ENCODE results near the gene MRPL4. TPM values are rescaled to one million over a fixed set of nuclear protein-coding genes. Genes with fewer than 3 reads are reported as not detected.

Gene MRPL4
- total and polyA plus RNA-seq, 4 donors, result 22.7 to 38.2 (median 26.4) TPM

DNA sequence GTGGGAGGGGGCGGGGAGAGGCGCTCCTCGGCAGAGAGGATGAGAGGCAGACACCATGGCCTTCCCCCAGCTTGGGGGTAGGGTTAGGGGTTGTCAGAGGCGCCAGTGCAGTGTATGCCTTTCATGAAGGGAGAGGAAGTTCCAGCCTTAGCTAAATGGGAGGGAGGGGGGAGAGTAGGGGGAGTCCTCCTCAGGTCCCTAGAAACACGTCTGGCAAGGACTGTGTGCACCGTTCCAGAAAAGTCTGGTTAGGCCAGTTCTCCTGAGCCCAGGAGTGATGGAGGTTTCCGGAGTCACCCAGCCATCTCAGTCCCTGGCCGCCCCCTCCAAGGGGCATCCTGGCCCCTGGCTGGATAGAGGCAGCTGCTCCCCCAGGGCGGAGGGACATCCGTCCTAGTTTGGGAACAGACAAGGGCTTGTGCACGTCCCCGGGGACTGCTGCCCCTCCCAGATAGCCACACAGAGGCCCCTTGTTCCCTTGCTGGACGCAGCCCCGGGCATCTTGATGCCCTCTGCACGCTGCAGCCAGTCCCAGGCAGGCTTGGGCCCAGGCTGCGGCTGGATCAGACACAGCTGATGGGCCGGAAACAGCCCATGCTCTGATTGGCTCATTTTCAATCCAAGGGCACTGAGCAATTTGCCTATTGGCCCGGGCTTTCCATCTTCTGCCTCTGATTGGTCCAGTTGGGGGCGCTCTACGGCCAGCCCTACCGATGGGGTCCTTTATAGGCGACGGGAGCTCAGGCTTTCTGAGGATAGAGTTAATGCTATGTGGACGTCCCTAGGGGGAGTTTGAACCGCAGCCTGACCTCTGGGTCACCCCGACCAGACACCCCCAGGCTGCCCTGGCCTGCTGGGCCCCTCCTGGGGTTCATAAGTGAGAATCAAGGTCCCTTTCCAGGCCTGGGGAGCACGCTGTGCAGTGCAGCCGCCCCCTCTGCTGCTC, 24.7 kb upstream of the MRPL4 start:
- Histone ChIP-seq H3K36me3 (ENCODE audit: control insufficient read depth in 1 of 2, insufficient read depth in 2 of 2, low read length in 1 of 2) (no peaks in the 10 kb centered on the region), H3K9me3 (ENCODE audit: control insufficient read depth, low read length) (no peaks in the 10 kb centered on the region), H3K27ac (ENCODE audit: low read depth in 1 of 2, low read length in 2 of 2) (no peak overlapping the region), H3K4me3 (ENCODE audit: low read length in 2 of 2) (no peak overlapping the region), H3K27me3 (ENCODE audit: control insufficient read depth in 1 of 2, insufficient read depth in 2 of 2, low read length in 1 of 2) (no peaks in the 10 kb centered on the region), H3K4me1 (ENCODE audit: control insufficient read depth in 1 of 2, insufficient read depth in 2 of 2, low read length in 2 of 2) (no peaks in the 10 kb centered on the region)
- no peak for DNase-seq
- WGBS, 2 donors, result 70 to 73% methylated on average over 26 to 28 of the region's 28 CpGs
- no peak for ATAC-seq (ENCODE audit: low FRiP score)
- intact Hi-C loops (cut with DNase I), result no loop called here

DNA sequence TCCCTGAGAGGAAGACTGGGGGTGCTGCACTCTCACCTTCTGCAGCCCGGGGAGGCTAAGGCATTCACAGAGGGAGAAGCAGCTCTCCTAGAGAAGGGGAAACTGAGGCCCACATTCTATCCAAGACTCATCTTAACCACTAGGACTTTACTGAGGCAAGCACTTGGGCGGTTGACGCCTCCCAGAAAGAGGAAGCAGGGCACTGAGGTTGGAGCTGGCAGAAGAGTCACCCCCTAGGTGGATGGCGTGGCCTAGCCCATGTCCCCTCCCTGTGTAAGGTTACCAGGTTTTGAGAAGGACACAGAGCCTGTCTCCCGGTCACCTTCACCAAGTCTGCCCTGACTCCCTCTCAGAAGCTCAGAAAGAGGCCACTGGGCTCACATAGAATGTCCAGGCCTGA, 23.6 kb upstream of the MRPL4 start:
- Histone ChIP-seq H3K27ac (ENCODE audit: low read depth in 1 of 2, low read length in 2 of 2) (no peak overlapping the region), H3K9me3 (ENCODE audit: control insufficient read depth, low read length) (no peaks in the 10 kb centered on the region), H3K27me3 (ENCODE audit: control insufficient read depth in 1 of 2, insufficient read depth in 2 of 2, low read length in 1 of 2) (no peaks in the 10 kb centered on the region), H3K4me1 (ENCODE audit: control insufficient read depth in 1 of 2, insufficient read depth in 2 of 2, low read length in 2 of 2) (no peaks in the 10 kb centered on the region), H3K4me3 (ENCODE audit: low read length in 2 of 2) (no peak overlapping the region), H3K36me3 (ENCODE audit: control insufficient read depth in 1 of 2, insufficient read depth in 2 of 2, low read length in 1 of 2) (no peaks in the 10 kb centered on the region)
- ATAC-seq (ENCODE audit: low FRiP score), result no peak
- WGBS, 2 donors, result 82 to 93% methylated on average over 5 of the region's 5 CpGs
- no peak for DNase-seq
- intact Hi-C loops (cut with DNase I), result no loop called here

DNA sequence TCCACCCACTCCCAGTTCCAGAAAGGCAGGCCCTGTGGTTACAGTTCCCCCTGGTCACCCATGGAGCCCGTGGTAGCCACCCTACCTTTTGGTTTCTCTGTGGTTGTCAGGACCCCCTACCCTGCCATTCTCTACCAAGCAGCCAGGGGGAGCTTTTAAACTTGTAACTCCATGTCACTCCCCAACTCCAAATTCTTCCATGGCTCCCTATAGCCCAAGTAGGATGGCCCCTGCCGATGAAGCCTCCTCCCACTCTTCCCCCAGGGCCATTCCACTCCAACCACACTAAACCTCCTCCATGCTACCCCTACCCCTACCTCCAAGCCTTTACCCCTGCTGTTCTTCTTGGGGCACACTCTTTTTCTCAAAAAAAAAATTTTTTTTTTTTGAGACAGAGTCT, 23.1 kb upstream of the MRPL4 start:
- Histone ChIP-seq H3K9me3 (ENCODE audit: control insufficient read depth, low read length) (no peaks in the 10 kb centered on the region), H3K27ac (ENCODE audit: low read depth in 1 of 2, low read length in 2 of 2) (no peak overlapping the region), H3K4me3 (ENCODE audit: low read length in 2 of 2) (no peak overlapping the region), H3K4me1 (ENCODE audit: control insufficient read depth in 1 of 2, insufficient read depth in 2 of 2, low read length in 2 of 2) (no peaks in the 10 kb centered on the region), H3K36me3 (ENCODE audit: control insufficient read depth in 1 of 2, insufficient read depth in 2 of 2, low read length in 1 of 2) (no peaks in the 10 kb centered on the region), H3K27me3 (ENCODE audit: control insufficient read depth in 1 of 2, insufficient read depth in 2 of 2, low read length in 1 of 2) (no peaks in the 10 kb centered on the region)
- 78 to 85% methylated on average over 2 of the region's 2 CpGs for WGBS, 2 donors
- ATAC-seq (ENCODE audit: low FRiP score), result no peak
- no peak for DNase-seq
- intact Hi-C loops (cut with DNase I), result no loop called here

DNA sequence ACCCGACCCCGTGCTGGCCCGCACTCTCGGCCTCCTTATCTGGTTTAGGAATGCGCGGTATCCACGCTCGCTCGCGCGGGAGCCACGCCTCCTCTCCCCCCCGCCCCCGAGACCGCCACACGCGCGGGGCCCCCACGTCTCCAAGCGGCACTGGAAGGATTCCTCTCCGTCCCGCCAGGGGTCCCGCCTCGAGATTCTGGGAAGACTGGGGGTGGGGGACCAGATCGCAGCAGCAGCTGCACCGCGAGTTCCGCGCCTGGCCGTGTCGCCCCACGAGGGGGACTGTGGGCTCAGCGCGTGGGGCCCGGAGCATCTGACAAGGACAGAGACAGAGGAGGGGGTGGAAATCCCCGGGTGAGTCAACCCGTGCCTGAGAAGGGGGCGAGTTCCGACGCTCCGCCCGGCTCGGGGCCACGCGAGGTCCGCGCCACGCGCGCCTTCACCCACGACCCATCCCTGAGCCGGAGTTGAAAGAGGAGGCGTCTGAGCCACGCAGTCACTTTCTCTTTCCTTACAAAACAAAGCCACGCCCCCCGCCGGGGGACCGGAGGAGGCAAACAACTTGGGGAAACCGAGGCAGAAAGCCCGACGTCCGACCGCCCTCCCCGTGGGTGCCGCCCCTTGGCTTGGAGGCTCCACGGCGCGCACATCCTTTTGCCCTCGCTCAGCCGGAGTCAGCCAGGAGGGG, 21.7 kb upstream of the MRPL4 start:
- intact Hi-C loops (cut with DNase I), result no loop called here
- Histone ChIP-seq H3K9me3 (ENCODE audit: control insufficient read depth, low read length) (no peaks in the 10 kb centered on the region), H3K36me3 (ENCODE audit: control insufficient read depth in 1 of 2, insufficient read depth in 2 of 2, low read length in 1 of 2) (no peaks in the 10 kb centered on the region), H3K4me3 (ENCODE audit: low read length in 2 of 2) (peak overlapping the region; percentile 44 to 77), H3K27ac (ENCODE audit: low read depth in 1 of 2, low read length in 2 of 2) (no peak overlapping the region), H3K27me3 (ENCODE audit: control insufficient read depth in 1 of 2, insufficient read depth in 2 of 2, low read length in 1 of 2) (no peaks in the 10 kb centered on the region), H3K4me1 (ENCODE audit: control insufficient read depth in 1 of 2, insufficient read depth in 2 of 2, low read length in 2 of 2) (no peaks in the 10 kb centered on the region)
- WGBS, 2 donors, result 0 to 1% methylated on average over 65 to 70 of the region's 70 CpGs
- DNase-seq, result peak; percentile 79 to 87
- peak; percentile 34 for ATAC-seq (ENCODE audit: low FRiP score)

DNA sequence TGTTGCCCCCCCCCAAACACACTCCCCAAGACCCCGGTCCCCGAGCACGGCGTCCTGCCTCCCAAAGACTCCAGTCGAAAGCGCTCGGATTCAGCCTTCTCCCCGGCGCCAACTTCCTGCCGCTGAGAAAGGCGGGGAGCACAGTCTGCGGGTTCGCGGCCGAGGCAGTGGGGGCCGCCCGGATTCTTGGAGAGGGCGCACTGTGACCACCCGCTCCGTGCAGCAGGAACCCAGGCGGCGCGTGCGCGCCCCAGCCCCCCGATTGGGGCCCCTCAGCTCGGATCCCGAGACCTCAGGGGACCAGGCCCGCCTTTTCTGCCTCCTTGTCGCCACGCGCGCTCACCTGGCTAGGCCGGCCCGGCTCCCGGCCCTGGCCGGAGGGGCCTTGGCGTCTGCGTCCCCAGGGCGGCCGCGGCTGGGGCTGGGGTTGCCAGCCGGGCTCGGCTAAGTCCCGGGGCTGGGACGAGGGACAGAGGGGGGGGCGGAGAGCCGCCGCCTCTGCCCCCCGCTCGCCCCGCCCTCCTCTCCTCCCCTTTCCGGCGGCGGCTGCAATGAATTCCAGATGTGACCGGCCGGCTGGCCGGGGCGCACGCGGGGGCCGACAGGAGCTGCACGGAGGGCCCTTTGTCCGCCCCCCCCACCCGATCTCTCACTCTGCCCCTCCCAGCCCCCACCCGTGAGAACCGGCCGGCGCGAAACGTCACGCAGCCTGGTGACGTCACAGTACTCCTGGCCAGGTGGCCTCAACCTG, 21.0 kb upstream of the MRPL4 start, which contains the start of gene S1PR2:
S1PR2 (minus strand) TSS at position 471 of the 751 bp plus-strand sequence. CDS start 6,426 bp downstream, outside the sequence.
- peak; percentile 85 to 93 for DNase-seq
- 0 to 1% methylated on average over 49 to 73 of the region's 73 CpGs for WGBS, 2 donors

DNA sequence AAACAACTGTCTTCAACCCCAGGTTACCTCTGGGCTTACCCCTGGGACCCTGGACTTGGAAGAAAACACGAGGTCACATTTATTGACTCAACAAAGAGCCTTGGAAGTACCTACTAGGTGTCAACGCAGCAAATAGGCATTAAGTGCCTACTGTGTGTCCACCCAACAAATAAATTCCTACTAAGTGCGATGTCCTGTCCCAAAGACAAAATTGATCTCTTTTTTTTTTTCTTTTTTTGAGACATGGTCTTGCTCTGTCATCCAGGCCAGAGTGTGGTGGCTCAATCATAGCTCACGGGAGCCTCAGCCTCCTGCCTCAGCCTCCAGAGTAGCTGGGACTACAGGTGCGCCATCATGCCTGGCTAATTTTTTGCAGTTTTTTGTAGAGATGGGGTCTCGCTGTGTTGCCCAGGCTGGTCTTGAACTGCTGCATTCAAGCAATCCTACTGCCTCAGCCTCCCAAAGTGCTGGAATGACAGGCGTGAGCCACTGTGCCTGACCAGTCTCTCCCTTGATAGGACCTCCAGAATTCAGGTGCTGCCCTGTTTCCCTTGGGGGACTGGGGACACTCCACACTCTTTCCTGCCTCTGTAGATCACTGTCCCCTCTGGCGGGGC, 20.3 kb upstream of the MRPL4 start:
- no peaks in the 10 kb centered on the region for H3K27me3 ChIP-seq (ENCODE audit: control insufficient read depth in 1 of 2, insufficient read depth in 2 of 2, low read length in 1 of 2)
- DNase-seq (no peak), ATAC-seq (ENCODE audit: low FRiP score) (no peak)
- H3K27ac ChIP-seq (ENCODE audit: low read depth in 1 of 2, low read length in 2 of 2), result no peak overlapping the region
- no peaks in the 10 kb centered on the region for H3K4me1 ChIP-seq (ENCODE audit: control insufficient read depth in 1 of 2, insufficient read depth in 2 of 2, low read length in 2 of 2)
- WGBS, 2 donors, result 79 to 83% methylated on average over 8 of the region's 8 CpGs
- H3K4me3 ChIP-seq (ENCODE audit: low read length in 2 of 2), result peak overlapping the region; percentile 44 to 77
- no peaks in the 10 kb centered on the region for H3K36me3 ChIP-seq (ENCODE audit: control insufficient read depth in 1 of 2, insufficient read depth in 2 of 2, low read length in 1 of 2)
- intact Hi-C loops (cut with DNase I), result no loop called here
- no peaks in the 10 kb centered on the region for H3K9me3 ChIP-seq (ENCODE audit: control insufficient read depth, low read length)

More for the DNA sequence above, 21.0 kb upstream of the MRPL4 start, which contains the start of gene S1PR2:
- no peaks in the 10 kb centered on the region for H3K27me3 ChIP-seq (ENCODE audit: control insufficient read depth in 1 of 2, insufficient read depth in 2 of 2, low read length in 1 of 2)
- no peaks in the 10 kb centered on the region for H3K4me1 ChIP-seq (ENCODE audit: control insufficient read depth in 1 of 2, insufficient read depth in 2 of 2, low read length in 2 of 2)
- peak; percentile 82 for ATAC-seq (ENCODE audit: low FRiP score)
- no peaks in the 10 kb centered on the region for H3K36me3 ChIP-seq (ENCODE audit: control insufficient read depth in 1 of 2, insufficient read depth in 2 of 2, low read length in 1 of 2)
- H3K4me3 ChIP-seq (ENCODE audit: low read length in 2 of 2), result peak within 1 kb of the TSS; percentile 44 to 77
- no peaks in the 10 kb centered on the region for H3K9me3 ChIP-seq (ENCODE audit: control insufficient read depth, low read length)
- no peak within 1 kb of the TSS for H3K27ac ChIP-seq (ENCODE audit: low read depth in 1 of 2, low read length in 2 of 2)
- intact Hi-C loops (cut with DNase I), result no loop called here

DNA sequence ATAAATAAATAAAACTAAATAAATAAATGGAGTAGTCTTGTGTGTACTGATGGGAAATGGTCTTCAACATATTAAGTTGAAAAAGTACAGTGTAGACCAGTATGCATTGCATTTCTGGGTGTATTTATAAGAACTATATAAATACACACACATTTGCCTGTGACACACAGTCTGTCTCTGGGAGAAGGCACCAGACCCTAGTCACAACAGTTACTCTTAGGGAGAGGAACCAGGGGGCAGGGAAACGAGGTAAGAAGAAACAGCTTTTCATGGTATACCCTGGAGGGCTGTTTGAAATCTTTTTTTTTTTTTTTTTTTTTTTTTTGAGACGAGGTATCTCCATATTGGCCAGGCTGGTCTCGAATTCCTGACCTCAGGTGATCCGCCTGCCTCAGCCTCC, 18.1 kb upstream of the MRPL4 start:
- H3K9me3 ChIP-seq (ENCODE audit: control insufficient read depth, low read length), result no peaks in the 10 kb centered on the region

DNA sequence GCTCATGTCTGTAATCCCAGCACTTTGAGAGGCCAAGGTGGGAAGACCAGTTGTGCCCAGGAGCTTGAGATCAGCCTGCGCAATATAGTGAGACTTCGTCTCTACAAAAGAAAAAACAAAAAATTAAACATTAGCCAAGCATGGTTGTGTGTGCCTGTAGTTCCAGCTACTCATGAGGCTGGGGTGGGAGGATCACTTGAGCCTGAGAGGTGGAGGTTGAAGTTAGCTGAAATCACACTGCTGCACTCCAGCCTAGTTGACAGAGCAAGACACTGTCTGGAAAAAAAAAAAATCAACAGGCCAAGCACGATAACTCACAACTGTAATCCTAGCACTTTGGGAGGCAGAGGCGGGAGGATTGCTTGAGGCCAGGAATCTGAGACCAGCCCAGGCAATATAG, 17.0 kb upstream of the MRPL4 start:
- intact Hi-C loops (cut with DNase I), result no loop called here
- H3K36me3 ChIP-seq (ENCODE audit: control insufficient read depth in 1 of 2, insufficient read depth in 2 of 2, low read length in 1 of 2), result no peaks in the 10 kb centered on the region
- no peaks in the 10 kb centered on the region for H3K4me1 ChIP-seq (ENCODE audit: control insufficient read depth in 1 of 2, insufficient read depth in 2 of 2, low read length in 2 of 2)
- WGBS, 2 donors, result 81 to 92% methylated on average over 4 of the region's 4 CpGs
- ATAC-seq (ENCODE audit: low FRiP score) (no peak), DNase-seq (no peak)
- no peak overlapping the region for H3K4me3 ChIP-seq (ENCODE audit: low read length in 2 of 2)
- H3K9me3 ChIP-seq (ENCODE audit: control insufficient read depth, low read length), result no peaks in the 10 kb centered on the region
- no peaks in the 10 kb centered on the region for H3K27me3 ChIP-seq (ENCODE audit: control insufficient read depth in 1 of 2, insufficient read depth in 2 of 2, low read length in 1 of 2)
- no peak overlapping the region for H3K27ac ChIP-seq (ENCODE audit: low read depth in 1 of 2, low read length in 2 of 2)

More for the DNA sequence above, 18.1 kb upstream of the MRPL4 start:
- H3K27ac ChIP-seq (ENCODE audit: low read depth in 1 of 2, low read length in 2 of 2), result no peak overlapping the region
- no peak for DNase-seq
- no peaks in the 10 kb centered on the region for H3K4me1 ChIP-seq (ENCODE audit: control insufficient read depth in 1 of 2, insufficient read depth in 2 of 2, low read length in 2 of 2)
- 67 to 69% methylated on average over 4 of the region's 4 CpGs for WGBS, 2 donors
- H3K27me3 ChIP-seq (ENCODE audit: control insufficient read depth in 1 of 2, insufficient read depth in 2 of 2, low read length in 1 of 2), result no peaks in the 10 kb centered on the region
- ATAC-seq (ENCODE audit: low FRiP score), result no peak
- intact Hi-C loops (cut with DNase I), result no loop called here
- H3K4me3 ChIP-seq (ENCODE audit: low read length in 2 of 2), result no peak overlapping the region
- no peaks in the 10 kb centered on the region for H3K36me3 ChIP-seq (ENCODE audit: control insufficient read depth in 1 of 2, insufficient read depth in 2 of 2, low read length in 1 of 2)
